GM19372 (cell line): ENCODE results near the gene NPPA.
"Not testable (repeated sequence)": the region's sequence is repeated elsewhere in the genome, so short reads cannot be mapped to it uniquely, and the experiment has no call there.

Source experiments
- ATAC-seq: cut with Tn5 transposase; IDR thresholded peaks from one replicate; pipeline ENCODE4 v1.9.1; 2021; ENCODE audit warnings: mild to moderate bottlenecking, low read depth, moderate library complexity; ENCODE audit not compliant: unreplicated experiment

Gene NPPA

DNA sequence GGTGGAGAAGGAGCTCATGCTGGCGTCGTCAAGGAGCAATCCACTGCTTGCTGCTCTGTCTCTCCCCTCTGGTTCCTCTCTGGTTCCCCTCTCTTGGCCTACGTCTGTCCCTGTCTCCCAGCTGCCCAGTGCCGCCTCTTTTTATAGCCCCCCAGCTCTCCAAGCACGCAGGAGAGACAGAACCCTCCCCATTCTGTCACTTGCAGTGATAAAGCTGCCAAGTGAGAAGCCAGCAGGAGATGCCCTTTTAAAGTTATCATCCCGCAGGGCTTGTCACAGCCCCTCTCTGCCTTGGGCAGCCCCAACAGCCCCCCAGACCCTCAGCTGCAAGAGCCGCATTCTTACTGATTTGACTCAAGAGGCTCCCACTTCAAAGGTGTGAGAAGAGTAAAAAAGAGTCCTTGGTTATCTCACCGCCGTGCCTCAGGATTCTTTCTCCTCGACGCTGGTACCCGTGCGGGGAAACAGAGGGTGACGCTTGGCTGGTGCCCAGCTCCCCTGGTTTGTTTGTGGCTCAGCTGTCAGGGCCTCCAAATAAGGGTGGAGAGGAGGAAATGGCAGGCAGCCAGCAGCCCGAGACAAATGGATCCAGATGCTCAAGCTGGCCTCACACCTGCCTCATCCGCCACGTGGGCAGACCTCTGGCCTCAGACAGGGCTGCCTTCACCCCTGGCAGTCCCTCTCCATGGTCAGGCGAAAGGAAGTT lies at the start of gene NPPA:
Gene NPPA, minus strand, starts transcription at position 117 of the 706 bp plus-strand sequence. Its CDS starts 99 bp downstream, at position 18.
- ATAC-seq: no peak

- not testable (repeated sequence) for ATAC-seq
These were observed 46.9 kb upstream of the NPPA start for GRCh38 chr1:11894501-11894900.

GRCh38 chr1:11893907-11894251 lies 46.3 kb upstream of the NPPA start:
- ATAC-seq: no peak

GRCh38 chr1:11891433-11892186 lies 44.0 kb upstream of the NPPA start:
- no peak for ATAC-seq

DNA sequence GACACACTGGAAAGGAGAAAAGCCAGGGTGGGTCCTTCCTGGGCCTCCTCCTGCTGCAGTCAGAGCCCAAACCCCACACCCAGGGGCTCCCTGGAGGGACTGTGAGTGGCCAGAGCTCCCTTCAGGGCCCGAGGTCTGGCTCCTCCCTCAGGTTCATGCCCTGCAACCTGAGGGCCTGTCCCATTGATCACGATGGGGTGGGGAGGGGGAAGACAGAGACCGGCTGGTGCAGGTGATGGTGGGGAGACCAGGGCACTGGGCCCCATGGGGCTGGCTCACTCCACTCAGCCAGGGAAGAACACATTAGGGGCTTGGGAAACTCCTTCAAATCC lies 41.3 kb upstream of the NPPA start:
- ATAC-seq: no peak

DNA sequence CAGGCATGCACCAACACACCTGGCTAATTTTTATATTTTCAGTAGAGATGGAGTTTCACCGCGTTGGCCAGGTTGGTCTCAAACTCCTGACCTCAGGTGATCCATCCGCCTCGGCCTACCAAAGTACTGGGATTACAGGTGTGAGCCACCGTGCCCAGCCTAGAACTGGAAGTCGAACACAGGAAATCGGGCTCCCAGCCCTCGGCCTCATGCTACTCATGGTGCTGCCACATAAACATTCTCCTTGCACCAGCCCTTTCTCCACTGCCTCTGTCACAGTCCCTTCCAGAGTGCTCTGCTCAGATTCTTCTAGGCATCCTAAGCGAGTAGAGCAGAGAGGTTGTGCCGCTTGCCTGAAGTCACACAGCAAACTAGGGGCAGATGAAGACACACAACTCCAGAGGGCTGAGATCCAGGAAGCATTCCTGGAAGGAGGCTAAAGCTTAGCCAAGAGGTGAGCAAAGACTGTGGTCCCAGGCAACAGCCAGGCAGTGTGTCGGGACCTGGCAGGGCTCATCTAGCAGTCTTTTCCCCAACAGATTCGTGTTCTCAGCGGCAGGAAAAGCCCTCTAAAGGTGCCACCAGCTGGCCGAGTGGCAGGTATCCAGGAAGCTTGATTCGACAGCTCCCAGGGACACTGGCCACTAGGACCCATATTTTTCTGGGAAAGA lies 40.8 kb upstream of the NPPA start:
- no peak for ATAC-seq

DNA sequence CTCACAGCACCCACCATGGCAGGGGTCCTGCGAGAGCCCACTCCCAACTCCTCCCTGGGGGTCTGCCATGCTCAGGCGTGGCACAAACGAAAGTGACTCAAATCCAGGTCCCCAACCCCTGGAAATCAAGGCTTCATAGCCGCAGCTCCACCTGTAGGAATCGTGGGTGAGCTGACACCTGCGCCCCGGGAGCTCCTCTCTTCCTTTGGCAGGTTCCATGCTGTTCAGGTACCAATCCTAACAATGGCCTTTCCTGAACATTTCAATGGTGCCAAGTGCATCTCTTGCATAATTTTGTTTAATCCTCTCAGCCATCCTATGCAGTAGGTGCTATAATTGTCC lies 40.1 kb upstream of the NPPA start:
- no peak for ATAC-seq

GRCh38 chr1:11886986-11887665 lies 39.5 kb upstream of the NPPA start:
- no peak for ATAC-seq

DNA sequence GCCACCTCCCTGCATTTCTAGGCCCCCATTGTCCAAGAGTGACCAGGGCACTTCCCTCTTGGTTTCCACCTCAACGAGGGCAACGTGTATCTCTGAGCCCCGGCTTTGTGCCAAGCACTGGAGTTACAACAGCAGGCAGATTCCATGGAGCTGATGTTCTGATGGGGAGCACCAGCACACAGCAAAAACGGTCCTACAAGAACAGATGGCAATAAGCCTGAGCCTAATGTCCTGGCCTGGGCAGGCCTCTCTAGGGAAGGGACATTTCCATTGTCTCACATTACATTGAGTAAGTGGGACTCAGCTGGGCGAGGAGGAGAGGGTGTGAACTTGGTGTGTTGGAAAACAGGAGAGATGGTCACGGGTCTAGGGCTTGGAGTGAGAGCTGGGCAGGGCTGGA lies 38.3 kb upstream of the NPPA start:
- ATAC-seq: no peak

- ATAC-seq: no peak
These were observed 35.4 kb upstream of the NPPA start for GRCh38 chr1:11882814-11883538.

DNA sequence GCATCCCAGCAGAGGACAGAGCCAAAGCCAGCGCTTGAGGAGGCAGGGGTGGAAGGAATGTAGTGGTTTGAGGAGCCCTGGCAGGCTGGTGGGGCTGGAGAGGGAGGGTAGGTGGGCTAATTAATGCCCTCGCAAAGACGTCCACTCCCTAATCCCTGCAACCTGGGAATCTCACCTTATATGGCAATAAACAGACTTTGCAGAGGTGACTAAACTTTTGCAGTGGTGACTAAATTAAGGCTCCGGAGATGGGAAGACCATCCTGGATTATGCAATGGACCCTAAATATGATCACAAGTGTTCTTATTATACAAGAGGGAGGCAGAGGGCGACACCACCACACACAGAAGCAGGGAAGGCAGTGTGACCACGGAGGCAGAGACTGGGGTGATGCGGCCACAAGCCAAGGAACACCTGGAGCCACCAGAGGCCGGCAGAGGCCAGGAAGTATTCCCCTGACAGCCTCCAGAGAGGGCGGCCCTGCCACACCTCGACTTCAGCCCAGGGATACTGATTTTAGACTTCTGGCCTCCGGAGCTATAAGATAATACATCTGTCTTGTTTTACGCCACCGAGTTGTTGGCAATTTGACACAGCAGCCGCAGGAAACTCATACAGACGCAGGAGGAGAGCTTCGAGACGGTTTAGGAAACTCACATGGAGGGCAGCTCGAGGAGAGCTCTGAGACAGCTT lies 34.3 kb upstream of the NPPA start:
- no peak for ATAC-seq

DNA sequence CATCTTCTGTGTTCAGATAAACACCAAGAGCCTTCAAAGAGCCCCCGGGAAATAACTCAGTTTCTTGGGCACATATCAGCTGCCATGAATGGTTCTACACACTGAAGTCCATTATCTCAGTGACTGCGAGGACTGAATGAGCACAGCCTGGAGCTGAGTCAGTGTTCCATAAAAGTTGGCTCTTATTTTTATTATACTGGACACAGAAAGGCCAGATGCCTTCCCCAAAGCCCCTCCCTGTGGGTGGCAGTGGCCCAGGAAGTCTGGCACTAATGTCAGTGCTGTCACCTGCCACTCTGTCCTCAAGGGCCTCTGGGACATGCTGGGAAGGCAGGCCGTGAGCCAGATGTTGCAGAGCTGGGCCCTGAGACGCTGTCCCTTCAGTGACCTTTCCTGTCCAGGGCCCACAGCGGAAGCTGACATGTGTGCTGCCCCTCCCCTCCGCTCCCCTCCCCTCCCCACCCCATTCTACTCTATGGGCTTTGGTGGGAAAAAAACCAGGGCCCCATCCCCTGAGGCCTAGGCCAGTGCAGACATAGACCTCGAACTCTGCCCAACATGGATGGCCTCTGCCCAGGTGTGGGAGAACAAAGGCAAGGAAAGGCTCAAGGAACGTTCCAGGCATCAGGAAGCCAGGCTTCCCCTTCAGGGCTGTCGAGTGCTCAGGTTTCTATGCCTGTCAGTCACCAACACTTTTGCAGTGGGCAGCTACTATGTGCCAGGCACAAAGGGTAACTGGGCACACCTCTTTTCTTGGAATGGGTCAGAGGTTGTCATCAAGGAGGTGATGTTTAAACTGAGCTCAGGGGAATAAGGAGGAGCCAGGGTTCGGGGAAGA lies 33.5 kb upstream of the NPPA start:
- no peak for ATAC-seq

- no peak for ATAC-seq
These were observed 32.6 kb upstream of the NPPA start for GRCh38 chr1:11880181-11880575.

DNA sequence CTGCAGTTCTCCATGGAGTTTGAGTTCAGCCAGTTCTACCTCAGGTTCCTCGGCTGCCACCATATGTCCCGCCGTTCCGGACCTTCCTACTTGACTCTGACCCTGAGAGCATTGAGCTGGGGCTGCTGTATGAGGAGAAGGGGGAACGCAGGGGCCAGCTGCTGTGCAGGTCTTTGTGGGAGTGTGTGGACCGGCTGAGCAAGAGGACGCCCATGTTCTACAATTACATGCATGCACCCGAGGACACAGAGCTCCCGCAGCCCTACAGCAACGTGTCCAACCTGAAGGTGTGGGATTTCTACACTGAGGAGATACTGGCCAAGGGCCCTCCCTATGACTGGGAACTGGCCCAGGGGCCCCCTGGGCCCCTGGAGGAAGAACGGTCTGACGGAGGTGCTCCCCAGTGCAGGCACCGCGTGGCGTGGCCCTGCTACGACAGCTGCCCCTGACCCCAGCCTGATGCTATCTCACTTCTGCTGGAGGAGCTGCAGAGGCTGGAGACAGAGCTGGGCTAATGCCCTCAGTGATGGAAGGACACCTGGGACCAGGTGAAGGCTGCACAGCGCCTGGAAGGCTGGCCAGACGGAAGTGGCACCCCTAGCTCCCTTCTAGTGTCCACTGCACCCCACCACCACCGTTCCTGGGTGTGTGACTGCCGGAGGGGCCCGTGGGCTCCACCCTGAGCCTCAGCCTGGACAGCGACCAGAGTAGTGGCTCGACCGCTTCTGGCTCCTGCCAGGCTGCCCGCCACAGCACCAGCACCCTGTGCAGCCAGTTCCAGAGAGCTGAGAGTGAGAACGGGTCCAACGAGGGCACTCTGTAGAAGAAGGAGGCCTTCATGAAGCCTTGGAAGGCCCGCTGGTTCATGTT lies 32.0 kb upstream of the NPPA start:
- ATAC-seq: no peak

DNA sequence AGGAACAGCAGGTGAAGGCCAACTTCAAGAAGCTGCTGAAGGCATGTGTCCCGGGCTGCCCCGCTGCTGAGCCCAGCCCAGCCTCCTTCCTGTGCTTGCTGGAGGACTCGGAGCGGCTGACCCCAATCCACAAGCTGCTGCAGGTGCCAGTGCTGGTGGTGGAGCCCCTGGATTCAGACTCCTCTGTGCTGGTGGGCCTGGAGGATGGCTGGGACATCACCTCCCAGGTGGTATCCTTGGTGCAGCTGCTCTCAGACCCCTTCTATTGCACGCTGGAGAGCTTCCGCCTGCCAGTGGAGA lies 31.3 kb upstream of the NPPA start:
- ATAC-seq: no peak

- ATAC-seq: no peak
These were observed 30.7 kb upstream of the NPPA start for GRCh38 chr1:11878081-11878890.

DNA sequence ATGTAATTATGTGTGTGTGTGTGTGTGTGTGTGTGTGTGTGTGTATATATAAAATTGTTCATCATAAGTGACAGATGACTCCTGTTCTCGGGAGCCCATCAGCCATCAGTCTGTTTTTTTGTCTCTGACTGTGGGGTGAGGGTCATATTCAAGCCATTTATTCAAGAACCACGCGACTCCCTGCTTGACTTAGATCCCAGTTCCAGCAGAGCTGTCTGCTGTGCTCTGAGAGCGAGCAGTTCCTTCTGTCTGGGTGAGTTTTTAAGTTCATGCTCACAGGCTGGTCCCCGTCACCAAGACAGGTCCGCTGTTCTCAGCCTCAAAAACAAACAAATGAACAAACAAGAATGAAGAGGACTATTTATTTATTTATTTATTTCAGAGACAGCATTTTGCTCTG lies 29.5 kb upstream of the NPPA start:
- ATAC-seq: no peak

- no peak for ATAC-seq
These were observed 27.5 kb upstream of the NPPA start for GRCh38 chr1:11875094-11875493.
